GM12872 (cell line): ENCODE measurements around the gene DCAF17.

Experiments
- TF ChIP-seq, protein P1 (sequence below): IDR thresholded peaks from 3 replicates; pipeline ENCODE4 v1.5.1; 2011; ENCODE audit warnings: low read depth, mild to moderate bottlenecking, low read length, moderate library complexity; ENCODE audit not compliant: insufficient read depth

DCAF17 gene

DNA sequence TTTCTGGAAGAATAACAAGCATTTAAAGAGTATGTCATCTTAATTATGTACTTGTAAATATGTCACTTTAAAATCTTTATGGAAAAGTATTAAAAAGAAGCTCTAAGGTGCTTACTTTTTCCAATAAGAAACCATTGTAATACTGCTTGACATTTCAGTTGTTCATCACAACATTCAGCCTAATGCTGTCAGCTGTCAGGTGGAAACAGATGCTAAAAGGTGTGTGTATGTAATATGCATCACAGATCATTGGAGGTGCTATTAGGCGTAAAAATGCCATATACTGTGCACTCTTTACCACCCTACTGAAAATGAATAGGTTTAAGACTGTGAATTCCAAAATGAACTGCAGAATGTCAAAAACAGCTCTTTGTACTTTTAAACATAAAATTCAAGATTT lies 40.5 kb upstream of the DCAF17 start:
- TF ChIP-seq, protein P1, sequence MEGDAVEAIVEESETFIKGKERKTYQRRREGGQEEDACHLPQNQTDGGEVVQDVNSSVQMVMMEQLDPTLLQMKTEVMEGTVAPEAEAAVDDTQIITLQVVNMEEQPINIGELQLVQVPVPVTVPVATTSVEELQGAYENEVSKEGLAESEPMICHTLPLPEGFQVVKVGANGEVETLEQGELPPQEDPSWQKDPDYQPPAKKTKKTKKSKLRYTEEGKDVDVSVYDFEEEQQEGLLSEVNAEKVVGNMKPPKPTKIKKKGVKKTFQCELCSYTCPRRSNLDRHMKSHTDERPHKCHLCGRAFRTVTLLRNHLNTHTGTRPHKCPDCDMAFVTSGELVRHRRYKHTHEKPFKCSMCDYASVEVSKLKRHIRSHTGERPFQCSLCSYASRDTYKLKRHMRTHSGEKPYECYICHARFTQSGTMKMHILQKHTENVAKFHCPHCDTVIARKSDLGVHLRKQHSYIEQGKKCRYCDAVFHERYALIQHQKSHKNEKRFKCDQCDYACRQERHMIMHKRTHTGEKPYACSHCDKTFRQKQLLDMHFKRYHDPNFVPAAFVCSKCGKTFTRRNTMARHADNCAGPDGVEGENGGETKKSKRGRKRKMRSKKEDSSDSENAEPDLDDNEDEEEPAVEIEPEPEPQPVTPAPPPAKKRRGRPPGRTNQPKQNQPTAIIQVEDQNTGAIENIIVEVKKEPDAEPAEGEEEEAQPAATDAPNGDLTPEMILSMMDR: no peak

DNA sequence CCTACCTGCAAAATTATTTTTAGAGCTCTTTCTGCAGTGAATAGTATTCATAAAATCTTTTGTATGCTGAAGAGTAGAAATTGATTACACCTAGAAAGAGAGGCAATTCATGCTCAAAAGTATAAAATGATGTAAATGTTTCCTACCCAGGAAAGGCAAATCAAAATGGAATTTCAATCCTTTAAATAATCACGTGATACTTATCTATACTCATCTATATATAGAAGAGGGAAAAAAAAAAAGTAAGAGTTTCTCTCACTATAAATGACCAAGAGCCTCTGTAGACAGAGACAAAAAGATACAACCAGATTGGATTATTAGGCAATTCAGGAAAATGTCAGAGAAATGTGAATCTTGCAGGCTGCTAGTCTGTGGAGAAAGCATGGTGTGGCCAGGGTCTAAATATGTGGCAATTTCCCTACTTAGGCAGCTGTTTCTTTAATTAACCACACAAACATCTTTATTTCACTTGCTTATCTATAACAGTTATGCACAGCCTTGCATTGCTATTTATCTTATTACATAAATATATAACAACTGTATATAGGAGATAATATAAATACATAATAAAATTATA lies 39.8 kb upstream of the DCAF17 start:
- TF ChIP-seq, protein P1: no peak

DNA sequence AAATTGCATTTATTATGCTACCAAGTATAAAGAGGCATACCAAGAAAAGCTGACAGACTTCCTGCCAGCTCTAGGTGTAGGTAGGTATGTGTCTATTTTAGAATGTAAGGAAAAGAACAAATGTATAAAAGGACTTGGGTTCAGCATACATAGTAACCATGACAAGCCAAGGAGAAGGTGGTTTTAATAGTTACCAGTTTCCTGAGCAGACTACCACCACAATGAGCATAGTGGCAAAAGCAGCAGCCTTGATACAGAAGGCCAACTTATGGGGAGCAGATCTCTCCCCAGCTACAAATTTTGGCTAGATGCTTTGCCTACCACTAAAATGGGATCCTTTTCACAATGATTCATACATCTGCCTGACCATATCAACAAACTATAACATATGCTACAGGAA lies 34.7 kb upstream of the DCAF17 start:
- TF ChIP-seq, protein P1: no peak

DNA sequence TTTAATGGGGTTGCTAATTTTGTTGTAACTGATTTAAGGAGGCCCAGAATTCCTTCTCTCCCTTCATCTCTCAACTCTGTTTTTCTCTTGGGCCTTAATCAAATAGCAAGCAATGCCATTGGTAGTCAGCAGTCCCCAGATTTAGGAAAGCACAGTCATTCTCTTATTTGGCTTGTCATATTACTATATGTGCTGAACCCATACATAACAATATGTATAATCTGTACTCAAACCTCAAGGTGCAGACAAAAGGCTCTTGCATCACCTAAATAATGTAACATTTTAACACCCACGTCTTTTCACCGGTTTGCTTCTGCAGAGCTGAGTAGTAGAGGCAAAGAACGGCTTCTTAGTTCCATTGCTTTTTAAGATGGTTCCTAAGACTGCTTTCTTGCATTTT lies 33.6 kb upstream of the DCAF17 start:
- TF ChIP-seq, protein P1: no peak

DNA sequence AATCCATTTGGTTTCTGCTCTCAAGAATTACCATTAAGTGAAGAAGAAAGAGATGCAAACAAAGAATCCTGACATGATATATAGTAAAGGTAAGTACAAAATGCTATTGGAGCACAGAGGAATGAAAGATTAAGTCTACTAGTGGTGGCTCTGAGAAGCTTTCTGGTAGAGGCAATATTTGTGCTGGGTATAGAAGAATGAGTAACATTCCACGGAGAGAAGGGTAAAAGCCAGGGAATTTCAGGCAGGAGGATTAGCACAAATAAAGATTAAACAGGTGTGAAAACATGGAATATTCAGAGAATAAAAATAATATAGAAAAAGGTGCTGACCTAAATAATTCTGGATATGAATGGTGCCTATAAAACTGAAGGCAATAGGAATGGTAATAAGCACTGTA lies 32.1 kb upstream of the DCAF17 start:
- TF ChIP-seq, protein P1: no peak

DNA sequence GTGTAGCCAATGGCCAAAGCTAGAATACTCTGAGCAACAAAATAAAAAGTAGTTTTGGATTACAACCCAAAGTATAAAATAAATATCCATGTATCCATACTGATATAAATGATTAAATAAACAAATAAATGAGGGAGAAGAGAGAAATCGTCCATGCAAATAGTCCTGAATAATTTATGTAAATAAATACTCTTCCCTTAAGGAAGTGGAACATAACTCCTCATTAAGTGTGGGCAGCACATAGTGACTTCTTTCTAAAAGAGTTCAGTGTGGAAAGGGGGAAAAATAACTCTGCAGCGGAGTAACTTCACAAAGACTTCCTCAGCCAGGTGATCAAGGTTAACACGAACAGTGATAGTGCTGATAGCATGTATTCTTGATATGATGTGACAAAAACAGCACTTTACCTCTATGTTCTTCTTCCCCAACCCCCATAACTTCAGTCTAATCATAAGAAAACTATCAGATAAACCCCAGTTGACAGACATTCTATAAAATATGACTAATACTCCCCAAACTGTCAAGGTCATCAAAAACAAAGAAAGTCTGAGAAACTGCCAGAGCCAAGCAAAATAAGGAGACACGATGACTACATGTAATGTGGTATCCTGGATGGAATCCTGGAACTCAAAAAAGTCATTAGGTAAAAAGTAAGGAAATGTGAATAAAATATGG lies 31.0 kb upstream of the DCAF17 start:
- TF ChIP-seq, protein P1: no peak

DNA sequence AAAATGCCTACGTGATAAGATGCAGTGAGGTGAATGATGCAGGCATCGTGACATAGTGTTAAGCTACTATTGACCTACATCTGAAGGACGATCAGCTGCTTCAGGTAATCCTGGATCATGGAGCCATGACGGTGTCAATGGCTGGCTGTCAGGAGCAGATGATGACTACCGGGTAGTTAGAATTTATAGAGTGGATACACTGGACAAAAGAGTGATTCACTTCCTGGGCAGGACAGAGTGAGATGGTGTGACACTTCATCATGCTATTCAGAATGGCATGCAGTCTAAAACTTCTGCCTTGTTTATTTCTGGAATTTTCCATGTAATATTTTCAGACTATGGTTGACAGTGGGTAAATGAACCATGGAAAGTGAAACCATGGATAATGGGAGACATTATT lies 29.8 kb upstream of the DCAF17 start:
- TF ChIP-seq, protein P1: no peak
